Body of pancreas (tissue), 4 donors: ENCODE results near the gene POU2AF1. TPM values are rescaled to one million over a fixed set of nuclear protein-coding genes. Genes with fewer than 3 reads are reported as not detected.

Experiments used
- ATAC-seq: fragments of 150-250 bp; one replicate; pipeline ENCODE4 v1.9.1; 2016
- DNase-seq, 4 donors: peaks; one replicate each; pipeline ENCODE4 v3.0.0-alpha.2; 2019
- H3K27ac ChIP-seq, 4 donors: fragments of 200-600 bp; sonication (generic); 1 replicate in 3 of 4; 2 replicates in 1 of 4; pipeline versions ENCODE4 v1.5.1 to v1.6.1; 2016 to 2019; ENCODE audit warnings: mild to moderate bottlenecking in 1 of 4, mixed read lengths in 1 of 4, moderate library complexity in 1 of 4
- H3K27me3 ChIP-seq, 2 donors: fragments of 200-600 bp; sonication (generic); one replicate each; pipeline ENCODE4 v1.6.0; 2016; ENCODE audit warnings: mild to moderate bottlenecking in 1 of 2
- H3K36me3 ChIP-seq, 2 donors: fragments of 200-600 bp; sonication (generic); replicated peaks in 1 of 2; 2 replicates each; pipeline ENCODE4 v1.5.1; 2016; ENCODE audit warnings: low read depth in 2 of 2; ENCODE audit not compliant: insufficient read depth in 1 of 2
- H3K4me1 ChIP-seq: fragments of 200-600 bp; sonication (generic); one replicate; pipeline ENCODE4 v1.6.0; 2016
- H3K4me3 ChIP-seq, 2 donors: fragments of 200-600 bp; sonication (generic); 1 replicate in 1 of 2; 2 replicates in 1 of 2; pipeline ENCODE4 v1.5.1; 2016 to 2019
- H3K9me3 ChIP-seq, 3 donors: fragments of 200-600 bp; sonication (generic); 1 replicate in 2 of 3; 2 replicates in 1 of 3; pipeline ENCODE4 v1.5.1; 2016
- POLR2A ChIP-seq, 3 donors: fragments of 450-650 bp; IDR thresholded peaks; one replicate each; pipeline ENCODE4 v1.6.1; 2016; ENCODE audit warnings: antibody characterized with exemption in 3 of 3, mild to moderate bottlenecking in 2 of 3
- WGBS, 2 donors: methylation state at CpG; one replicate each; pipeline ENCODE4 v1.1.5; 2017; 5-methylcytosine and 5-hydroxymethylcytosine counted together
- intact Hi-C: fragments of 100-400 bp; cut with DNase I; formaldehyde crosslinking; loops from one replicate; pipeline ENCODE4 v1.15.1; 2023
- total RNA-seq, 2 donors: library from RNA; depleted of rRNA; stranded (reverse); fragments of >200 nt; gene quantifications; one replicate each; pipeline ENCODE4 v1.1.0, GENCODE V29; 2016
- TF ChIP-seq, protein P1 (sequence below), 7 experiments: fragments of 450-650 bp in 4 of 7; fragments of 200-600 bp in 3 of 7; sonication (generic) in 3 of 7; IDR thresholded peaks; one replicate each; pipeline ENCODE4 v1.5.1; 2016 to 2019; ENCODE audit warnings: antibody characterized with exemption in 7 of 7

POU2AF1 gene
- total RNA-seq, 2 donors from 2014 or later = 8.9 TPM; not detected in 1

DNA sequence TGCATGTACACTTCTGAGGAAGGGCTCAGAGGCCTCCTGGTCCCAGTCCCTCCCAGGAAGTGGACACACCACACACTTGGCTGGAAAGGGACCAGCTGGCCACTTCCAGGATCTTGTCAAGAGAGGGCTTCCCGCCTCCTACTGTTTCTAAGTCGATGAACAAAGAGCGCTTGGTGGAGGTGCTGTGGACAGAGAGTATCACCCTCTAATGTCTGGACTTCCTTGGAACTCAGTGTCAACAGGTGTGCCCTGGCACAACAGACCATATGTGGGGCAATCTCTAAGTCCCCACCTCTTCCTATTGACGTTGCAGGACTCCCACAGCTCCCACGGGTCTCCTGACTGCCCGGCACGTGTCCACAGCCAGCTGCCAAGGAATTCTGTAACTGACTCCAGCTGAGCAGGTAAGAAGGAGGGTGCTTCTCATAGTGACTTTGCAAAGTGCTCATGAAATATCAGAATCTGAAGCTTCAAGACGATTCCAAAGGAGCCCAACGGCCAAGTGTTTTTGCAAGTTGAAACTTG, 16.1 kb downstream of the POU2AF1 start:
- peak overlapping the region; percentile 72 to 96 (median 85) for H3K27ac ChIP-seq
- H3K27me3 ChIP-seq = no peaks in the 10 kb centered on the region
- peak in 2 of 3 donors; percentile 55 to 60 for TF ChIP-seq POLR2A (IDR thresholded peaks at IDR 0.05)
- TF ChIP-seq, protein P1, sequence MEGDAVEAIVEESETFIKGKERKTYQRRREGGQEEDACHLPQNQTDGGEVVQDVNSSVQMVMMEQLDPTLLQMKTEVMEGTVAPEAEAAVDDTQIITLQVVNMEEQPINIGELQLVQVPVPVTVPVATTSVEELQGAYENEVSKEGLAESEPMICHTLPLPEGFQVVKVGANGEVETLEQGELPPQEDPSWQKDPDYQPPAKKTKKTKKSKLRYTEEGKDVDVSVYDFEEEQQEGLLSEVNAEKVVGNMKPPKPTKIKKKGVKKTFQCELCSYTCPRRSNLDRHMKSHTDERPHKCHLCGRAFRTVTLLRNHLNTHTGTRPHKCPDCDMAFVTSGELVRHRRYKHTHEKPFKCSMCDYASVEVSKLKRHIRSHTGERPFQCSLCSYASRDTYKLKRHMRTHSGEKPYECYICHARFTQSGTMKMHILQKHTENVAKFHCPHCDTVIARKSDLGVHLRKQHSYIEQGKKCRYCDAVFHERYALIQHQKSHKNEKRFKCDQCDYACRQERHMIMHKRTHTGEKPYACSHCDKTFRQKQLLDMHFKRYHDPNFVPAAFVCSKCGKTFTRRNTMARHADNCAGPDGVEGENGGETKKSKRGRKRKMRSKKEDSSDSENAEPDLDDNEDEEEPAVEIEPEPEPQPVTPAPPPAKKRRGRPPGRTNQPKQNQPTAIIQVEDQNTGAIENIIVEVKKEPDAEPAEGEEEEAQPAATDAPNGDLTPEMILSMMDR (IDR thresholded peaks at IDR 0.05) = no peak
- no peak overlapping the region for H3K4me3 ChIP-seq
- intact Hi-C loops = no loop called here
- H3K36me3 ChIP-seq = no peaks in the 10 kb centered on the region
- 13 to 30% methylated on average over 9 of the region's 9 CpGs for WGBS, 2 donors
- ATAC-seq (peak; percentile 76), DNase-seq (peak; percentile 88 to 97 (median 95))
- H3K4me1 ChIP-seq = peaks cover 92% of the 10 kb centered on the region
- H3K9me3 ChIP-seq = no peaks in the 10 kb centered on the region

DNA sequence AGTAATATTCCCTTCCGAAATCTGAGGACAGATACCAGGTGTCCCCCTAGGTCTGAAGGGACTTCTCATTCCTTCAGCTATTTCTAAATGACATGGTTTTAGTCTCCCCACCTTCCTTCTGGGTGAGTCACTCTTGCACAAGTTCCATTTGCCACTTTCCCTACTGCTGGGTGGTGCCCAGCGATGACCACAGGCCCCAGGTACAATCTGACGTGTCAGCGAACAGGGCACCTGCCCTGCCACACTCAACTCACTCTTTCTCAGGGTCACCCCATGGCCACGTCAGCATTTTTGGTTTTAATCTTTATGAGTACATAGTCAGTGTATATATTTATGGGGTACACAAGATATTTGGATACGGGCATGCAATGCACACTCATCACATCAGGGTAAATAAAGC, 17.2 kb downstream of the POU2AF1 start:
- Histone ChIP-seq H3K4me1 (peaks cover 81% of the 10 kb centered on the region), H3K4me3 (no peak overlapping the region), H3K27ac (peak overlapping the region; percentile 72 to 96 (median 85)), H3K9me3 (no peaks in the 10 kb centered on the region), H3K27me3 (no peaks in the 10 kb centered on the region), H3K36me3 (no peaks in the 10 kb centered on the region)
- TF ChIP-seq, protein P1 (IDR thresholded peaks at IDR 0.05) = no peak
- TF ChIP-seq POLR2A (IDR thresholded peaks at IDR 0.05) = no peak
- ATAC-seq = no peak
- peak in 3 of 4 donors; percentile 37 to 76 (median 48) for DNase-seq
- 73 to 75% methylated on average over 6 of the region's 6 CpGs for WGBS, 2 donors
- intact Hi-C loops = no loop called here

DNA sequence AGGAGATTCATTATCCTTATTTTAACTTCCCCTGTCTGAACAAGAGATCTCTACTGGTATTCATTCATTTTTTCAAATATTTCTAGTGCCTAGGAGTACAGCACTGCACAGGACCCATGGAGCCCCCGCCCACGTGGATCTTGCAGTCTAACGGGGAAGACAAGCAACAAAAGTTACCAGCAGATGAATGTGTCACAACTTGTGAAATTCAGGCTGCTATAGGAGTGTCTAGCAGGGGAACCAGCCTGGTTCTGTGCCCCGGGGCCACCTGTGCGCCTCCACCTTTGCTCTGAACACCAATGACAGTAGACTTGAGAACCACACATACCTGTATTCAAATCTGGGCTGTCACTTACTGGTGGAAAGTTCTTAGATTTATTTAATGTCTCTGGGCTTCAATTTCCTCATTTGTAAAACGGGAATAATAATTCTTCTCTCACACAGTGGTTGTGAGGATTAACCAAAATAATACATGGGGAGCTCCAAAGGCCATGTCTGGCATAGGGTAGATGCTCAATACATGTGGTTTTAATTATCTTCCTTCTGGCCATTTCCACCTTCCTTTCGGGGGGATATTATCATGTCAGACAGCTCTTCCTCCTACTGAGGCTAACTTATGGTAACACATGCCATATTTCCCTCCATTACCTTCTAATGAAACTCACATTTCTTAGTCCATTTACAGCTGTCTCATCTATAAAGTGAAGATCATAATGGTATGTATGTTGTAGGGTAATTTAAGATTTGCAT, 17.8 kb downstream of the POU2AF1 start:
- H3K27me3 ChIP-seq = no peaks in the 10 kb centered on the region
- TF ChIP-seq, protein P1 (IDR thresholded peaks at IDR 0.05) = no peak
- no peak for TF ChIP-seq POLR2A (IDR thresholded peaks at IDR 0.05)
- ATAC-seq = no peak
- peaks cover 76% of the 10 kb centered on the region for H3K4me1 ChIP-seq
- no peak overlapping the region for H3K4me3 ChIP-seq
- peak overlapping the region; percentile 72 to 96 (median 85) for H3K27ac ChIP-seq
- H3K9me3 ChIP-seq = no peaks in the 10 kb centered on the region
- intact Hi-C loops = no loop called here
- no peak for DNase-seq
- H3K36me3 ChIP-seq = no peaks in the 10 kb centered on the region
- WGBS, 2 donors = 77 to 90% methylated on average over 7 of the region's 7 CpGs

DNA sequence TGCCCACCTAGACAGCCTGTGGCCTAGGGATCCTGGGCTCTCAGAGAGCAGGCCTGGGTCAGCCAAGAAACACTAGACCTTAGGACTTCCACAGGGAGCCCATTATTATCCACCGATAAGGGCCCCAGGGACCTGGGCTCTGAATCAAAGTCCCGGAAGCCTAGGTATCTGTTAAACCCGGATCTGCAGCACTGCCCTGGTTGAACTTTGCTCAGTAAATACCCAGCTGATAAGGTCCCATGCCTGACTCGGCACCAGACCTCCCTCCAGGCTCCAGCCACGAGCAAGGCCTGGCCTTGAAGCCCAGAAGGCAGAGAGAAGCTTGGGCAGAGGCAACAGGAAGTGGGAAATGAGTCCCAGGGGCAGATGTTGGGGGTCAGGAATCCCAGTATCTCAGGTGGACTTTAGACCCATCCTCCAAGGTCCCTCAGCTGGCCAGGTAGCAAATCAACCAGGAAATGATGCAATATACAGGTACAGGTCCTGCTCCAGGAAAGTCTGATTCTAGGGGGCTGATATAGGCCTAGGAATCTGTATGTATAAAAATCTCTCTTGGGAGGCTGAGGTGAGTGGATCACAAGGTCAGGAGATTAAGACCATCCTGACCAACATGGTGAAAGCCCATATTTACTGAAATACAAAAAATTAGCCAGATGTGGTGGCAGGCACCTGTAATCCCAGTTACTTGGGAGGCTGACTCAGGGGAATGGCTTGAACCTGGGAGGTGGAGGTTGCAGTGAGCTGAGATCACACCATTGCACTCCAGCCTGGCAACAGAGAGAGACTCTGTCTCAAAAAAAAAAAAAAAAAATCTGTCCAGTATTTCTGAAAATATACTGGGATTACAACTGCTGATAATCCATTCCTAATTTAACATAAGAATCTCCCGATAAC, 18.7 kb downstream of the POU2AF1 start:
- no peak overlapping the region for H3K4me3 ChIP-seq
- TF ChIP-seq, protein P1 (IDR thresholded peaks at IDR 0.05) = peak in 1 of 7 experiments; percentile 24
- peak in 1 of 3 donors; percentile 10 for TF ChIP-seq POLR2A (IDR thresholded peaks at IDR 0.05)
- peak overlapping the region; percentile 72 to 96 (median 85) for H3K27ac ChIP-seq
- ATAC-seq (peak; percentile 91), DNase-seq (peak; percentile 89 to 96 (median 93))
- H3K36me3 ChIP-seq = no peaks in the 10 kb centered on the region
- H3K4me1 ChIP-seq = peaks cover 76% of the 10 kb centered on the region
- intact Hi-C loops = no loop called here
- H3K9me3 ChIP-seq = no peaks in the 10 kb centered on the region
- WGBS, 2 donors = 26 to 42% methylated on average over 2 to 6 of the region's 6 CpGs
- H3K27me3 ChIP-seq = no peaks in the 10 kb centered on the region
